HepG2 (cell line): ENCODE data around the gene BBS4. TPM values are rescaled to one million over a fixed set of nuclear protein-coding genes. Genes with fewer than 3 reads are reported as not detected.

Experiments
- ARID4A ChIP-seq: sonication (generic); formaldehyde crosslinking; IDR thresholded peaks from 2 replicates; pipeline ENCODE4 v1.5.0; 2020; ENCODE audit warnings: mild to moderate bottlenecking, missing genetic modification reagents, borderline replicate concordance
- ATF2 ChIP-seq: sonication (generic); formaldehyde crosslinking; IDR thresholded peaks from 2 replicates; pipeline ENCODE4 v1.4.0; 2020; ENCODE audit warnings: missing genetic modification reagents
- IRF9 ChIP-seq: sonication (generic); formaldehyde crosslinking; IDR thresholded peaks from 2 replicates; pipeline ENCODE4 v1.8.0; 2022; ENCODE audit warnings: missing genetic modification reagents, mild to moderate bottlenecking, borderline replicate concordance
- KDM5A ChIP-seq: fragments of 200-600 bp; sonication (generic); IDR thresholded peaks from 2 replicates; pipeline ENCODE4 v1.7.0; 2018; ENCODE audit warnings: antibody characterized with exemption, mild to moderate bottlenecking, low read length, borderline replicate concordance
- MIER3 ChIP-seq: IDR thresholded peaks from 2 replicates; pipeline ENCODE4 v1.6.1; 2016; ENCODE audit warnings: missing compliant biosample characterization, borderline replicate concordance
- SPEN ChIP-seq: sonication (generic); formaldehyde crosslinking; IDR thresholded peaks from 2 replicates; pipeline ENCODE4 v1.5.1; 2020; ENCODE audit warnings: low read depth, mild to moderate bottlenecking, missing genetic modification reagents
- YEATS4 ChIP-seq: sonication (generic); formaldehyde crosslinking; IDR thresholded peaks from 2 replicates; pipeline ENCODE4 v1.4.0; 2020; ENCODE audit warnings: missing genetic modification reagents, borderline replicate concordance
- ZFP91 ChIP-seq: sonication (generic); formaldehyde crosslinking; IDR thresholded peaks from 2 replicates; pipeline ENCODE4 v1.9.0; 2022; ENCODE audit warnings: missing genetic modification reagents, mild to moderate bottlenecking, borderline replicate concordance
- ZHX2 ChIP-seq, 2 experiments: sonication (generic) in 1 of 2; formaldehyde crosslinking in 1 of 2; IDR thresholded peaks; 2 replicates each; pipeline versions ENCODE4 v1.6.1 to v1.9.0; 2014 to 2022; ENCODE audit warnings: antibody characterized with exemption in 1 of 2, borderline replicate concordance in 1 of 2, inconsistent platforms in 1 of 2, low read depth in 1 of 2, missing genetic modification reagents in 1 of 2
- ZNF460 ChIP-seq: sonication (generic); formaldehyde crosslinking; IDR thresholded peaks from 2 replicates; pipeline ENCODE4 v1.5.1; 2020; ENCODE audit warnings: missing genetic modification reagents, mild to moderate bottlenecking, borderline replicate concordance
- ZNF644 ChIP-seq: IDR thresholded peaks from 2 replicates; pipeline ENCODE4 v1.6.1; 2016; ENCODE audit warnings: low read depth
- ZNF841 ChIP-seq: sonication (generic); formaldehyde crosslinking; IDR thresholded peaks from 2 replicates; pipeline ENCODE4 v1.8.1; 2023; ENCODE audit warnings: missing genetic modification reagents, borderline replicate concordance
- polyA plus RNA-seq, 8 experiments: library from polyadenylated mRNA; depleted of rRNA in 3 of 8; stranded (reverse) in 7 of 8; unstranded in 1 of 8; fragments of >200 nt; fragmentation: Illumina TruSeq in 4 of 8; extraction: Trizol in 4 of 8; gene quantifications; 2 replicates each; pipeline versions ENCODE4 v1.2.1 to v1.2.3, GENCODE V29; 2011 to 2016; ENCODE audit warnings: low read depth in 4 of 8, missing spikeins in 1 of 8, mixed read lengths in 1 of 8; ENCODE audit not compliant: insufficient read depth in 1 of 8
- total RNA-seq, 5 experiments: library from RNA; depleted of rRNA; stranded (reverse); fragments of >200 nt; fragmentation: Illumina TruSeq; extraction: Trizol; gene quantifications; 2 replicates each; pipeline ENCODE4 v1.2.3, GENCODE V29; 2016; ENCODE audit warnings: low read depth in 1 of 5

Gene BBS4
- total and polyA plus RNA-seq, 2 of the 13 experiments (the other 11 are each of a cell fraction or from before 2014, with no cell fraction given), result 16.0 to 21.3 TPM

GRCh38 chr15:72783640-72784455, 97.8 kb downstream of the BBS4 start, which contains the start of gene ADPGK (continued):
- TF ChIP-seq ZHX2 (IDR thresholded peaks at IDR 0.05; ENCODE audit: low read depth) (peak; percentile 87), ZHX2 (CRISPR knock-in tag; IDR thresholded peaks at IDR 0.05; ENCODE audit: borderline replicate concordance) (no peak), ZNF644 (0 out of 2 replicates have a peak, but pooled peaks have one; percentile 22), ZNF460 (CRISPR knock-in tag) (no peak), ARID4A (peak; percentile 99), MIER3 (CRISPR knock-in tag) (peak; percentile 96; the same call in 1 of the 2 replicates), YEATS4 (CRISPR knock-in tag) (peak; percentile 97), KDM5A (peak; percentile 96), ATF2 (peak; percentile 60; the same call in 1 of the 2 replicates), ZNF841 (no peak), IRF9 (CRISPR knock-in tag) (peak; percentile 91), SPEN (CRISPR knock-in tag) (peak; percentile 95), ZFP91 (peak; percentile 97)
